GM18951 (cell line): ENCODE measurements around the gene C5orf47.

Experiments used
- POLR2A ChIP-seq: IDR thresholded peaks from 4 replicates; pipeline ENCODE4 v1.6.1; 2011; ENCODE audit warnings: mild to moderate bottlenecking; ENCODE audit not compliant: insufficient read length, insufficient read depth; ENCODE audit errors: extremely low read depth
- in situ Hi-C: fragments of 300-500 bp; cut with MboI; formaldehyde crosslinking; loops from one replicate; pipeline ENCODE4 v1.12.0; 2022; ENCODE audit warnings: low sequenced_read_pairs, mixed read lengths, inconsistent platforms; ENCODE audit not compliant: unreplicated experiment

The C5orf47 gene

DNA sequence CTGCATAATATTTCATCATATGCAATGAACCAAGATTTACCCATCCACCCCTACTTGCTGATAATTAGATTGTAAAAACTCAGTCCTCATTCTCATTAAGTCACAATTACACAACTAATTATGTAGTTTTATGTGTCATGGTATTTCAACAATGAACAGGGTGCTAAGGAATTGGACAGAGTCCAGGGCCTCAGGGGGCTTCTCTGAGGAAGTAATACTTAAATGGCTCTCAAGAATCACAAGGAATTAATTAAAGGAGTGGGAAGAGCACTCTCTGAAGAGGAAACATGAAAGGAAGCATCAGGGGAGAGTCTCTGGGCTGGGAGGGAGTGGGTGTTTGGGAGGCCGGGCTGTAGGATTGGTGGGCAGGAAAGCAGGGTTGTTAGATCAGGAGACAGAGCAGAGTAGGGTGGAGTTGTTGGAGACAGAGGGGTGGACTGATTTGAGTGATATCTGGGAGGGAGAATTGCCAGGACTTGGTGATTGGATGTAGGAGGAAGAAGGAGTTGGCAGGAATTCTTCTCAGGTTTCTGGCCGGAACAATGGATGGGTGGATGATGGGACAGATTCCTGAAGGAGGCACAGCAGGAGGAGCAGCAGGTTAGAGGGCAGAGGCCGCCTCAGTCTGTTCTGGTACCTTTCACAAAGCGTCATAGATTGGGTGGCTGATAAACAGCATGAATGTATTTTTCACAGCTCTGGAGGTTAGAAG, 33.6 kb downstream of the C5orf47 start:
- in situ Hi-C loops = no loop called here
- TF ChIP-seq POLR2A = no peak

DNA sequence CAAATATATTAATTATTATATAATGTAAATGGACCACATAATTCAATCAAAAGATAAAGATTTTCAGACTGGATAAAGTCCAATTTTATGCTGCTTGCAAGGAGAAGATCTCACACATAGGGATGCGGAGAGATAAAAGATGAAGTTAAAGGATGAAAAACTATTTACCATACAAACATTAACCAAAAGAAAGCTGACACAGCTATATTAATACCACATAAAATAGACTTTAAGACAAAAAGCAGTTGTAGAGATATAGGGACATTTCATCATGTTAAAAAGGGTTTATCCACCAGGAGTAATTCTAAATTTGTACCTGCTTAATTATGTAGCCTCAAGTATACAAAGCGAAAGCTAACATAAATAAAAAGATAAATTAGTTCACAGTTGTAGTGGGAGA, 41.3 kb downstream of the C5orf47 start:
- in situ Hi-C loops = loop anchor here (10.0 kb wide), 1 partner anchor 275 kb away; no protein-coding TSS in a partner anchor

DNA sequence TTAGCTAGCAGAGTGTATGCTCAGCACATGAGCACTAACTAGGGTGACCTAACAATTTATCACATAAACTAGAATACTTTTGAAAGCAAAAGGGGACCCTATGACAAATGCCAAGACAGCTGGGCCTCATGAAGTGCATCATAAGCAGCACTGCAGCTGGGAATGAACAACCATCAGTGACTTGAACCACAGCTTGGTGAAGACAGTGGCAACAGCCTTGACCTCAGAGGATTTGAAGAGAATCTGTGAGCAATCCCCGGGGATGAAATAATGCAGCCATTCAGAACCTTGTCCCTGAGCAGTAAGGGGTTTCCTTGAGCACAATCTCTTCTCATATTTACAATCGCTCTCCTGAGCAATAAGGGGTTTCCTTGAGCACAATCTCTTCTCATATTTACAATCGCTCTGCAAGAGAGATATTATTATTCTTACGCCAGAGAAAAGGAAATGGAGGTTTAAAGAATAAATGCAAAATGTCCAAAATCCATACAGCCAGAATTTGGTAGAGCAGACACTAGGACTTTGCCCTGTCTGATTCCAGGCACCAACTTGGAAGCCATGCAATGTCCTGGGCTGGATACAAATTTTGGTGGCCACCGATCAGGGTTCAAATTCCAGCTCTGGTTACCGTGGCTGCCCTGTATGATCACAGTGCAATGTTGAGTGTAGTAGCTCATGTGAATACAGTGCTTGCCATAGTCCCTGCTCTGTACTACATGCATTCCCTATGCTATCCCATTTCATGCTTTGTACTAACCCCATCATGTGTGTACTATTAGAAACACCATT, 55.7 kb downstream of the C5orf47 start:
- in situ Hi-C loops = no loop called here
- no peak for TF ChIP-seq POLR2A

More for the DNA sequence above, 41.3 kb downstream of the C5orf47 start:
- TF ChIP-seq POLR2A = no peak

DNA sequence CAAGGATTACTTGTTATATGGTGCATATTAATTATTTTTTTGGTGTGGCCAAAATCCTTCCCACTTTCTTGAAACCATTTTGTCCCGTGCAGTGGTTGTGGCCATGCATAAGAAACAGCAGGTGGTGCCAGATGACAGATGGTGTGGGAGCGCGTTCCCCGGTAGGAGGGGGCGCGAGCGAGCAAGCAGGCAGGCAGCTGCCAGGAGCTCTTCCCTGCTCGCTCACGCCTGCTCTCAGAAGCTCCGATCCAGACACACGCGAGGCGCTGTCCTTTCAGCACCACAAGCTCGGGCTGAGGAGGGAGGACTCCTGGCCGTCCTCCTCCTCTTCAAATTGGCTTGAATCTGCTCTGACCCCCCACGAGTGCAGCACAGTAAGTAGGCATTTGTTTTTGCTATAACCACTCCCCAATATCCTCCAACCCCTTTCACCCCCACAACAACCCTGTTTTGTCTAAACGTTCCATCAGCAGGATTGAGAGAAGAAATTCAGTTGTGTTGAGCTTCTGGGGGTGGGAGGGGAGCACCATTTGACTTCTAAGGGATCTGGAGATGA, 56.6 kb downstream of the C5orf47 start, which contains the start of gene NSG2:
Gene NSG2, plus strand, starts transcription at position 237 of the 556 bp plus-strand sequence. CDS start 1,050 bp downstream, outside the sequence.
- no peak for TF ChIP-seq POLR2A
- in situ Hi-C loops = no loop called here

DNA sequence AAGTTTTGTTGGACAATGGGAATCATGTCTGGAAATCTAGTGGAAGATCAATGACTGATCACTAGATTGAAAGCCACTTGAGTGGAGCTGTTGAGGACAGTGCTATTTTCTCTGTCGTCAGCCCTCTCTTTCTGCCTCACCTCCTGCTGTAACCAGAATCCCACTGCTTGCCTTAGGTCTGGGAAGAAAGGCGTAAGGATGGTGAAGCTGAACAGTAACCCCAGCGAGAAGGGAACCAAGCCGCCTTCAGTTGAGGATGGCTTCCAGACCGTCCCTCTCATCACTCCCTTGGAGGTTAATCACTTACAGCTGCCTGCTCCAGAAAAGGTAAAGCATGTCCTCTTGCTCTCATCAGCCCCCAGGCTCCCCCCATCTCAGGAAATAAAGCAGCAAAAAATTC, 57.6 kb downstream of the C5orf47 start:
- no peak for TF ChIP-seq POLR2A
- in situ Hi-C loops = no loop called here

DNA sequence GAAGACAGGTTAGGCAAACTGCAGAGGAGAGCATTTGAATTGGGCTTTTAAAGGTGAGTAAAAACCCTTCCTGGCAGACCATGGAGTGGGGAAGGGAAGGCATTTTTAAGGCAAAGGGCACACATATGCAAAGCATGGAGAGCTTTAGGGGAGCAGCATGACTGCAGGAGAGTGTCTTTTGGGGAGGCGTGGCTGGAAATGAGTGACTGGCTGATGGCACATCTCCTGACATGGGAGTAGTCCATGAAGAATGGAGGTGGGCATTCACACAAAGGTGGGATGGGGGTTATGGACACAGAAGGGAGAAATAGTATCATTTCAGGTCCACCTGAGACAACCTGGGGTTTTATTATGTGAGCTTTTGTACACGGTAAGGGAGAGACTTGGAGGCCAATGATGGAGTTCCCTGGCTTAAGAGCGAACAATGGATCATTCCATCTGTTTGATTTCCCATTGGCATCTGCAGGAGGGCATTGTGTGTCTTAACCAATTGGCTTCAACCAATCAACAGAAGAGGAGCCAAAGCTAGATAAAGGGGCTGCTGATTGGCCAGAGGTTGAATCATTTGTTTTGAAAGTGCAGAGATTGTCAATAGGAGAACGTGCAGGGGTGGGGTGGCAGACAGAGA, 58.6 kb downstream of the C5orf47 start:
- TF ChIP-seq POLR2A = no peak
- in situ Hi-C loops = no loop called here

DNA sequence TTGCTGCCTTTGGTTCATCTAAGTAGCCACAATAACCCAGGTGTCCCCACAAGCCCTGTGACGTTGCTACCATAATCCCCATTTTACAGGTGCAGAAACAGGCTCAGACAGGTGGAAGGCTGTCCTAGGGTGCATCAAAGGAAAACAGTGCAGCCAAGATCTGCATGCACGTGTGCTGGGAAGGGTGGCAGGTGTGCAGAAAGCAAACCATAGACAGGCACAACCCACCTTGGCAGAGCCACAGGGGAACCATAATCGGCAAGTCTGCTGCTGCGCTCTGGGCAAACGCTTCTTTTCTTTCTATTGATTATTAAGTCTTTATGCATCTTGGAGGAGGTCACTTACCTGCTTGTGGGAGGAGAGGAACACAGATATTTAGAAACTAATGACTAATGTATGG, 63.7 kb downstream of the C5orf47 start:
- in situ Hi-C loops = no loop called here
- no peak for TF ChIP-seq POLR2A

DNA sequence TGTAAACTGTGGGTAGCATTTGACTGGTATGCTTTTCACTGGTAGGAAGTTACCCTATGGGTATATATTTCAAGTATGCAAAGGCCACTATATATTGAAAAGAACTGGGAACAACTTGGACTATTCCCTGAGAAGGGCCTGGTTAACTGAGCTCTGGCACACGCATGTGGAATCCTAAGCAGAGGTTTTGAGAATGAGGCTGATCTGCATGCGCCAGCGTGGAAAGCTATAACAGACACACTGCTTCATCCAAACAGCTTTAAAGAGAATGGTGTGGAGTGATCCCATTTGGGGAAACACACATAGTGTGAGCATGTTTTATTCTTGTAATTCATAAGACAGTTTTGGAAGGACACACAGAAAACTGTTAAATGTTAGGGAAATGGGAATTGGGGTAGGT, 64.9 kb downstream of the C5orf47 start:
- in situ Hi-C loops = no loop called here
- no peak for TF ChIP-seq POLR2A
